Activated T-cell treated with anti-CD3 and anti-CD28 coated beads, Interleukin-2, amount 50 U/mL, for 48 hours (primary cell): ENCODE measurements around the gene FGR.
A peak's percentile ranks its signal among the peaks of the same experiment; 100 is the strongest.
"Not testable (repeated sequence)": the region's sequence is repeated elsewhere in the genome, so short reads cannot be mapped to it uniquely, and the experiment has no call there.

ENCODE experiments used
- DNase-seq, 2 experiments: peaks; one replicate each; pipeline ENCODE4 v3.0.0-alpha.2; 2020

Gene FGR

GRCh38 chr1:27659497-27660299, 24.7 kb upstream of the FGR start:
- DNase-seq = peak; percentile 91 to 92

- DNase-seq = peak; percentile 62 to 67
These were observed 24.0 kb upstream of the FGR start for GRCh38 chr1:27658951-27659496.

GRCh38 chr1:27656157-27656893, 21.3 kb upstream of the FGR start:
- peak; percentile 29 to 34 for DNase-seq

- no peak for DNase-seq
These were observed 20.4 kb upstream of the FGR start for GRCh38 chr1:27655151-27655937.

DNA sequence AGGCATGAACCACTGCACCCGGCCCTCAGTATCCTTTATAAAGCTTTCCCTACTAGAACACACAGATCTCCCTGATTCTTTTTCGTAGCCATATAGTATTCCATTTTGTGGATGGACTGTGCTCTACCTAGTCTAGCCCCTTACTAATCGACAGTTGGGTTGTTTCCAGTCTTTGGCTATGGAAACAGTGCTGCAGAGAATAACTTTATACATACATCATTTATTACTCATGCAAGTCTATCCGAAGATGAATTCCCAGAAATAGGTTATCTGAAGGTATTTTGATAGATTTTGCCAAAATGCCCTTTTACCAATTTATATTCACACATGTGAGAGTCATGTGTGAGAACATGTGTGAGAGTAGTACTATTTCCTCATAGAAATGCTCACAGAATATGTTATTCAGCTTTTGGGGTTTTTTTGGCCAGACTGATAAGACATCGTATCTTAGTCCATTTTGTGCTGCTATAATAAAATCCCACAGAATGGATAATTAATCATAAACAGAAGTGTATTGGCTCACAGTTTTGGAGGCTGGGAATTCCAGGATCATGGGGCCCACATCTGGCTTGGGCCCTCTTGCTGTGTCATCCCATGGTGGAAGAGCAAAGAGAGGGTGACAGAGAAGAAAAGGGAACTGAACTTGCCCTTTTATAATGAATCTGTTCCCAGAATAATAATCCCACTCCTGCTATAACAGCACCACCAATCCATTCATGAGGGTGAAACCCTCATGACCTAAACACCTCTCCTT, 17.3 kb upstream of the FGR start:
- DNase-seq = no peak

GRCh38 chr1:27650539-27651175, 15.7 kb upstream of the FGR start:
- no peak for DNase-seq

GRCh38 chr1:27650171-27650538, 15.2 kb upstream of the FGR start:
- no peak for DNase-seq

GRCh38 chr1:27649306-27649635, 14.3 kb upstream of the FGR start:
- DNase-seq = no peak

DNA sequence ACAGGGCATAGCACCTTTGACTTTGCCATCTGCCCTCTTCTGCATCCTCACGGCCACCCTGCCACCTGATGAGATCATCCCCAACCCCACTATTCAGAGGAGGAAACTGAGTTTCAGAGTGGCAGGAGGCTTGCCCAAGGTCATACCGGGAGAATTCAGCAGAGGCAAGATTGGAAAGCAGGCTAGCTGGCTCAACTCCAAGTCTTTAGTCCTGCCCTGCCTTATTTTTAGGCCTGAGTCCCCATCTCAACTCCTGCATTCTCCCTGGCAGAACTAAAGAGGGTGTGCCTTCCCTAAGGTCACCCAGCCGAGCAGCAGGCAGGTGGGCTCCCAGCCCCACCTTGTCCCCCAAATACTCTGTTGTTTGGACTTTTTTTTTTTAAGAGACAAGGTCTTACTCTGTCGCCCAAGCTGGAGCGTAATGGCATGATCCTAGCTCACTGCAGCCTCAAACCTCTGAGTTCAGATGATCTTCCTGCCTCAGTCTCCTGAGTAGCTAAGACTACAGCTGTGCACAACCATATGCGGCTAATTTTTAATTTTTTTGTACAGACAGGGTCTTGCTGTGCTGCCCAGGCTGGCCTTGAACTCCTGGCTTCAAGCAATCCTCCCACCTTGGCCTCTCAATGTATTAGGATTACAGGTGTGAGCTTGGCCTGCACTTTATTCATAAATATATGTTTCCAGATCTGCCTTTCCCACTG, 13.8 kb upstream of the FGR start:
- DNase-seq = no peak

- no peak for DNase-seq
These were observed 12.3 kb upstream of the FGR start for GRCh38 chr1:27647328-27647727.

GRCh38 chr1:27646676-27647075, 11.7 kb upstream of the FGR start:
- no peak for DNase-seq

DNA sequence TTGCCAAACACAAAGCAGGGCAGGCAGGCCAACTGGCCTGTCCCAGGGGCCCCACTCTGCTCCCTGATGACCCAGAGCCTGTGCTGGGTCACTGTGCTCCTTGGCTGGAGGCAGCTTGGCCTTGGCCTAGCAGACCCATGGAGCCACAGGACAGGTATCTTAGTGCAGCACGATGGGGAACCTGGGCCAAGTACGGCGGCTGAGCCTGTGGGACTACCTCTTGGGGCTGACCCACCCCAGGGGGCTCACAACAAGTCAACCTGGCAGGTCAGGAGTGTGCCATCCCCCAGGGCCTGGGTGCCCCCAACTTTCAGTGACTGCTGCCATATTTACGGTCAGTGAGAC, 10.1 kb upstream of the FGR start:
- no peak for DNase-seq

DNA sequence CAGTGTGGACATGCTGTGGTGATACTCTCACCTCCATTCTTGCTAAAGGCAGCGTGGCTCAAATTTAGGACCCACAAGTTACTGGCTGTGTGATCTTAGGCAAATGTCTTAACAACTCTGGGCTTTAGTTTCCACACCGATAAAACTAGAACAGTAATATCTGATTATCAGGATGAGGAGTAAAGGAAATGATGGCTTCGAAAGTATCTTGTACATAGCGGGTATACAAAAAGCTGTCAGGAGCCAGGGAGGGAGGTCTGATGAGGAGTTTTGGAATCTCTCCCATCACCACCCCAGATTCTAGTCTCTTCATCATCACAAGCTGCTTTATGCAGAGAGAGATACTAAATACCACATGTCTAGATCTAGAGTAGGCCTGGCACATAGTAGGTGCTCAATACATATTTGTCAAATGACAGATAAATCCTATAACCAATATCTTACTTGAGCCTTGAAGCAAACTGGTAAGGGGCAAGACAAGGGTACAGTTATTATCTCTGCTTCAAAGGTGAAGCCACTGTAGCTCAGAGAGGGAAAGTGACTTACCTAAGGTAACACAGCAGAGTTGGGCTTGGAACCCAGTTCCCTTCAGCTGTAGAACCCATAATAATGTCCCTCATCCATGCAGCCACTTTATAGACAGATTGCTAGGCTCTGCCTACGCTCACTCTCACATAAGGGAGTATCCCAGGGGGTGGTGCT, 9.5 kb upstream of the FGR start:
- DNase-seq = no peak

DNA sequence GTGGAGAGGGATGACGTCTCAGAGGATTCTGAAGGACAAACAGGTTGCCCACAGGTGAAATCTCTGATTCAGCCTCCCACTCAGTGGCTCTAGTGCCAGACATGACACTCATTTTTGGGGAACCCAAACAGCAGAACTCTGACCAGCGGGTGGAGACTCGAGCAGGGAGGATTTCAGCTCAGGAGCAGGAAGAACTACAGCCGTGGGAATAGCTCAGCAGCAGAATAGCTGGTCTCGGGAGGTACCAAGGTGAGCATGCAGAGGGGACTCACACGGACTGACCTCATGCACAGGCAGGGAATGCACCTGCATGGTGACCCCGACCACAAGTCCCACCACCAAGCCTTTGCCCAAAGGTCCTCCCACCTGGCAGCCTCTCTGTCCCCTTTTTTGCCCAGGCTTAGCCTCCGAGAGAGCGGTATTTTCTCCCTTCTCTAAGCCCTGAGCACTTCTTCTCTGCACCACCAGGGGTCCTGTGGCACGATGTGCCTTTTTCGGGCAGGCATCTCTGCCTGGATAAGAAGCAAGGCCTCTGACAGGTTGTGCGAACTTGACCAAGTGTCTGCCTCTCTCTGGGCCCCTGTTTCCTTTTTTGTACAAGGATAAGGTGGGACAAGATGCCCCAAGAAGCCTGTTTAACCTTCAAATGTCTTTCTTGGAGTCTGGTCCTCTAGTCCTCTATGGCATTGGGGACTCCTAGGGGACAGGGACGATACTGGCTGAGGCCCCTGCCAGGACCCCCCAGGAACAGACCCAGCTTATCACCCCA, 8.8 kb upstream of the FGR start:
- peak; percentile 80 to 81 for DNase-seq

GRCh38 chr1:27640514-27640913, 5.5 kb upstream of the FGR start:
- not testable (repeated sequence) for DNase-seq

- DNase-seq = no peak
These were observed 3.8 kb upstream of the FGR start for GRCh38 chr1:27638805-27639204.

- DNase-seq = no peak
These were observed 3.2 kb upstream of the FGR start for GRCh38 chr1:27638047-27638734.

- no peak for DNase-seq
These were observed 584 bp upstream of the FGR start for GRCh38 chr1:27635396-27636142.
